Bronchial epithelial cell (primary cell): Measurements from ENCODE around the gene EFCAB6. TPM values are rescaled to one million over a fixed set of nuclear protein-coding genes. Genes with fewer than 3 reads are reported as not detected.
A peak's percentile ranks its signal among the peaks of the same experiment; 100 is the strongest.

ENCODE experiments used
- DNase-seq: peaks from one replicate; pipeline ENCODE4 v3.0.0-alpha.2; 2010; ENCODE audit warnings: low read depth
- FAIRE-seq: peaks from 2 replicates; lab custom pipeline; 2011; peaks lifted over from hg19 to GRCh38; lab: Jason Lieb, UNC
- H3K27me3 ChIP-seq: 2 replicates; pipeline ENCODE4 v1.5.1; 2011; ENCODE audit warnings: low read length; ENCODE audit not compliant: control insufficient read depth, insufficient read depth
- H3K36me3 ChIP-seq: 2 replicates; pipeline ENCODE4 v1.5.1; 2011; ENCODE audit warnings: low read length; ENCODE audit not compliant: control insufficient read depth, insufficient read depth
- H3K4me3 ChIP-seq: 2 replicates; pipeline ENCODE4 v1.5.1; 2011; ENCODE audit warnings: mild to moderate bottlenecking, low read depth, low read length, control low read depth
- CTCF ChIP-seq: IDR thresholded peaks from 2 replicates; pipeline ENCODE4 v1.5.1; 2011; ENCODE audit warnings: mild to moderate bottlenecking, moderate library complexity, low read length, control low read depth, inconsistent platforms; ENCODE audit not compliant: insufficient read depth, severe bottlenecking
- total RNA-seq: library from RNA; depleted of rRNA; stranded (reverse); fragments of >200 nt; gene quantifications from 2 replicates; pipeline ENCODE4 v1.2.1, GENCODE V29; 2014

Gene EFCAB6
- total RNA-seq, 1 donor from 2014 or later, result 0.26 TPM

- H3K36me3 ChIP-seq, result no peaks in the 10 kb centered on the region
- DNase-seq (no peak), FAIRE-seq (no peak)
- no peak for TF ChIP-seq CTCF
- H3K27me3 ChIP-seq, result peaks cover 1% of the 10 kb centered on the region
- no peak overlapping the region for H3K4me3 ChIP-seq
Measured at GRCh38 chr22:43543522-43544288, 268.4 kb downstream of the EFCAB6 start.

GRCh38 chr22:43542681-43543521 is 269.2 kb downstream of the EFCAB6 start:
- FAIRE-seq (no peak), DNase-seq (no peak)
- Histone ChIP-seq H3K4me3 (no peak overlapping the region), H3K27me3 (peaks cover 2% of the 10 kb centered on the region), H3K36me3 (no peaks in the 10 kb centered on the region)
- TF ChIP-seq CTCF, result no peak

- H3K27me3 ChIP-seq, result peaks cover 2% of the 10 kb centered on the region
Measured at GRCh38 chr22:43541462-43542407, 270.4 kb downstream of the EFCAB6 start.

GRCh38 chr22:43541022-43541421 is 271.1 kb downstream of the EFCAB6 start:
- FAIRE-seq, result no peak
- H3K27me3 ChIP-seq, result peaks cover 2% of the 10 kb centered on the region
- no peaks in the 10 kb centered on the region for H3K36me3 ChIP-seq
- DNase-seq, result no peak
- no peak overlapping the region for H3K4me3 ChIP-seq
- no peak for TF ChIP-seq CTCF

More at GRCh38 chr22:43541462-43542407, 270.4 kb downstream of the EFCAB6 start:
- Histone ChIP-seq H3K36me3 (no peaks in the 10 kb centered on the region), H3K4me3 (no peak overlapping the region)
- no peak for TF ChIP-seq CTCF
- DNase-seq, result no peak
- FAIRE-seq, result peak; percentile 68

GRCh38 chr22:43540529-43540923 is 271.6 kb downstream of the EFCAB6 start:
- Histone ChIP-seq H3K36me3 (no peaks in the 10 kb centered on the region), H3K27me3 (peaks cover 2% of the 10 kb centered on the region), H3K4me3 (no peak overlapping the region)
- no peak for DNase-seq
- TF ChIP-seq CTCF, result no peak
- FAIRE-seq, result no peak
